ENCODE measurements around the gene RAET1L.

- TF ChIP-seq POLR2A (IDR thresholded peaks at IDR 0.05) = no peak
- TF ChIP-seq, protein P1, sequence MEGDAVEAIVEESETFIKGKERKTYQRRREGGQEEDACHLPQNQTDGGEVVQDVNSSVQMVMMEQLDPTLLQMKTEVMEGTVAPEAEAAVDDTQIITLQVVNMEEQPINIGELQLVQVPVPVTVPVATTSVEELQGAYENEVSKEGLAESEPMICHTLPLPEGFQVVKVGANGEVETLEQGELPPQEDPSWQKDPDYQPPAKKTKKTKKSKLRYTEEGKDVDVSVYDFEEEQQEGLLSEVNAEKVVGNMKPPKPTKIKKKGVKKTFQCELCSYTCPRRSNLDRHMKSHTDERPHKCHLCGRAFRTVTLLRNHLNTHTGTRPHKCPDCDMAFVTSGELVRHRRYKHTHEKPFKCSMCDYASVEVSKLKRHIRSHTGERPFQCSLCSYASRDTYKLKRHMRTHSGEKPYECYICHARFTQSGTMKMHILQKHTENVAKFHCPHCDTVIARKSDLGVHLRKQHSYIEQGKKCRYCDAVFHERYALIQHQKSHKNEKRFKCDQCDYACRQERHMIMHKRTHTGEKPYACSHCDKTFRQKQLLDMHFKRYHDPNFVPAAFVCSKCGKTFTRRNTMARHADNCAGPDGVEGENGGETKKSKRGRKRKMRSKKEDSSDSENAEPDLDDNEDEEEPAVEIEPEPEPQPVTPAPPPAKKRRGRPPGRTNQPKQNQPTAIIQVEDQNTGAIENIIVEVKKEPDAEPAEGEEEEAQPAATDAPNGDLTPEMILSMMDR (IDR thresholded peaks at IDR 0.05) = no peak
These were observed 28.1 kb upstream of the RAET1L start for GRCh38 chr6:150053450-150053849.

Data from testis (tissue), 2 donors.